Measurements from ENCODE around the gene HACL1.

The HACL1 gene

DNA sequence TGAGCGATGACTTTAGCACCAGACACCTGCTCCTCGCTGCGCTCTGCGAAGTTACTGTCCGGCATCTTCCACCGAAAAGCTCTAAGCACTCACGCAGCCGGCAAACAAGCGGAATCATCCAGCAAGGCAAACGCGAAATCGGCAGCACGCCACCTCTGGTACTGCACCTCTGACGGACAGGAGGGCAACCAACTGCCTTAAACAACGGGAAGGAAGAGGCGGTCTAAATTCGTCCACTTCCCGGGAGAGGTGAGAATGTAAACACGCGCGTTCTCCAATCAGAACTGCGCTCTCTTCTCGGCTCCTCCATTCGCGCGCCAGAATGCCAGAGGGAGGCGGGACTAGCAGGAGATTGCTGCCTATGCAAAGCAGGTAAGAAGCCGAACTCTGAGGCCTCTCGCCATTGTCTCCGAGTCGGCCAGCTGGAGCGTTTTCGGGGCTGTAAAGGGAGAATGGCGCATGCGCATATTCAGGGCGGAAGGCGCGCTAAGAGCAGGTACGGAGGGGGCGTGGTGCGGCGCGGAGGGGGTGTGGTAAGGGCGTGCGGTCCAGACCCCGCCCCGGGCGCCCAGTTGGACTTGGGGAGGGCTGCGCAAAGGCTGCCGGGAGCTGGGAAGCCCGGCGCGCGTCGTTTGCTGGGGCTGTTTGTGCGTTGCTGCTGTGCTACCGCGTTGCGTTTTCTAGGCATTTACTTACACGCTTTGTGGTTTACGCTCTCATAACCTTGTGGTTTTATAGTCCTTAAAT, at the start of gene HACL1, which contains the start of gene BTD:
Gene HACL1, minus strand, starts transcription at position 171 of the 747 bp plus-strand sequence. Its CDS starts 106 bp downstream, at position 65.
Gene BTD, plus strand, starts transcription at position 347 of the 747 bp plus-strand sequence. CDS start 33,695 bp downstream, outside the sequence.
- TF ChIP-seq, protein P1, sequence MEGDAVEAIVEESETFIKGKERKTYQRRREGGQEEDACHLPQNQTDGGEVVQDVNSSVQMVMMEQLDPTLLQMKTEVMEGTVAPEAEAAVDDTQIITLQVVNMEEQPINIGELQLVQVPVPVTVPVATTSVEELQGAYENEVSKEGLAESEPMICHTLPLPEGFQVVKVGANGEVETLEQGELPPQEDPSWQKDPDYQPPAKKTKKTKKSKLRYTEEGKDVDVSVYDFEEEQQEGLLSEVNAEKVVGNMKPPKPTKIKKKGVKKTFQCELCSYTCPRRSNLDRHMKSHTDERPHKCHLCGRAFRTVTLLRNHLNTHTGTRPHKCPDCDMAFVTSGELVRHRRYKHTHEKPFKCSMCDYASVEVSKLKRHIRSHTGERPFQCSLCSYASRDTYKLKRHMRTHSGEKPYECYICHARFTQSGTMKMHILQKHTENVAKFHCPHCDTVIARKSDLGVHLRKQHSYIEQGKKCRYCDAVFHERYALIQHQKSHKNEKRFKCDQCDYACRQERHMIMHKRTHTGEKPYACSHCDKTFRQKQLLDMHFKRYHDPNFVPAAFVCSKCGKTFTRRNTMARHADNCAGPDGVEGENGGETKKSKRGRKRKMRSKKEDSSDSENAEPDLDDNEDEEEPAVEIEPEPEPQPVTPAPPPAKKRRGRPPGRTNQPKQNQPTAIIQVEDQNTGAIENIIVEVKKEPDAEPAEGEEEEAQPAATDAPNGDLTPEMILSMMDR (IDR thresholded peaks at IDR 0.05; ENCODE audit: low read depth, low read length): peak; percentile 26
- peak within 1 kb of the TSS; percentile 98 to 100 for H3K4me3 ChIP-seq (replicated peaks in 1 of 2; ENCODE audit: low read depth in 2 of 2, low read length in 2 of 2)
- peak; percentile 99 for DNase-seq (ENCODE audit: low read depth in 2 of 2)

DNA sequence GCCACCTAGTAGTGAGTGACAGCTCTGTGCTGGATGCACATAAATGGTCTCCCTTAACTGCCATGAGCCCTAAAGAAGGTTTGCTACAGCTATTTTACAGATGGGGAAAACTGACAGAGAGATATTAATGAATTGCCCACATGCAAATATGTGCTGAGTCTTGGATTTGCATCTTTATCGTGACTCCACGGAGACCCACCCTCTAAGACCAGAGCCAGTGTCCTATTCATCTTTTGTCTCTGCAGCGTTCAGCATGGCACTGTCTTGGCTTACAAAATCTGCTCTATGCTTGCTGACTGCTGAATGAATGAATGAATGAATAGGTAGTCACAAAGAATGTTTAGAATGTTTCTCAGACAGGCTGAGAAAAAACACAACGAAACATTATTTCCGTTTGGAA, 48.5 kb upstream of the HACL1 start:
- DNase-seq (ENCODE audit: low read depth in 2 of 2): no peak
- TF ChIP-seq, protein P1 (IDR thresholded peaks at IDR 0.05; ENCODE audit: low read depth, low read length): no peak
- no peak overlapping the region for H3K4me3 ChIP-seq (replicated peaks in 1 of 2; ENCODE audit: low read depth in 2 of 2, low read length in 2 of 2)

DNA sequence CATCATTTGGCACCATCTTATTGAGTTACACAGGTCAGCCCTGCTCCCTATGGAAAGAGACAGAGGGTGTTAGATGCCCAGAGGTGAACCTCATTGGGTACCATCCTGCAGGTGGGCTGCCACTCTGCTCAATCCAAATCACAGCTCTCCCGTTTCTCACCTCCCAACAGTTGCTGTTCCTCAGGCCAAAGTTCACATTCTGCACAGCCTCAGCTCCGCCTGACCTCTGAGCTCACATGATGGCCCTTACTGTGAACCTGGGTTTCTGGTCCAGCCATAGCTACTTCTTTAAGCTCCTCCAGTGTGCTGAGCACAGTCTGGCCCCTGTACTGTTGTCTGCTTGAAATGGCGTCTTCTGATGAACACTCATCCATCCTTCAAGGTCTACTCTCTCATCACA, 48.0 kb upstream of the HACL1 start:
- H3K4me3 ChIP-seq (replicated peaks in 1 of 2; ENCODE audit: low read depth in 2 of 2, low read length in 2 of 2): no peak overlapping the region
- TF ChIP-seq, protein P1 (IDR thresholded peaks at IDR 0.05; ENCODE audit: low read depth, low read length): no peak
- no peak for DNase-seq (ENCODE audit: low read depth in 2 of 2)

DNA sequence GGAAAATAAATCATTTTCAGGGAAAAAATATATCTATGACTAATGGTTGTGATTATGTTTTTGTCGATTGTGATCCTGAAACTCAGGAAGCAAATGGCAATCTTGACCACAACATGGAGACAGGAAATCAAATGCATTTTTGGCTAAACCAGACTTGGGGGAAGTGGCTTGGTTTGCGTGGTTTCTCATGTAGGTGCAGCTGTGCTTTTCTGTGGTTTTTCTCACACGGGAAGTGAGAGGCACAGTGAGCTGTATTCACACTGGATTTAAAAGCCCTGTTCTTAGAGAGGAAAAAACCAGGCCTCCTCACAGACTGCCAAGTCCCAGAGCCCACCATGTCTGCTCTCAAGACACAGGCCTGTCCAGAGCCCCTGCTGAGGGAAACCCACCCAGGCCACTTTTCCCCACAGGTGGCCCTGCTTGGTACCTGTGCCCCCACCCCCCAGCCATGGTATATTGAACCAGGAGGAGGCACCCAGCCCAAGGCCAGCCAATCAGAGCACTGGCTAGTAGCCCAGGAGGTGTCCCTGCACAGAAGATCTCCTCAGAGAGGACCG, 46.3 kb upstream of the HACL1 start:
- no peak overlapping the region for H3K4me3 ChIP-seq (replicated peaks in 1 of 2; ENCODE audit: low read depth in 2 of 2, low read length in 2 of 2)
- TF ChIP-seq, protein P1 (IDR thresholded peaks at IDR 0.05; ENCODE audit: low read depth, low read length): no peak
- peak; percentile 91 to 99 for DNase-seq (ENCODE audit: low read depth in 2 of 2)

DNA sequence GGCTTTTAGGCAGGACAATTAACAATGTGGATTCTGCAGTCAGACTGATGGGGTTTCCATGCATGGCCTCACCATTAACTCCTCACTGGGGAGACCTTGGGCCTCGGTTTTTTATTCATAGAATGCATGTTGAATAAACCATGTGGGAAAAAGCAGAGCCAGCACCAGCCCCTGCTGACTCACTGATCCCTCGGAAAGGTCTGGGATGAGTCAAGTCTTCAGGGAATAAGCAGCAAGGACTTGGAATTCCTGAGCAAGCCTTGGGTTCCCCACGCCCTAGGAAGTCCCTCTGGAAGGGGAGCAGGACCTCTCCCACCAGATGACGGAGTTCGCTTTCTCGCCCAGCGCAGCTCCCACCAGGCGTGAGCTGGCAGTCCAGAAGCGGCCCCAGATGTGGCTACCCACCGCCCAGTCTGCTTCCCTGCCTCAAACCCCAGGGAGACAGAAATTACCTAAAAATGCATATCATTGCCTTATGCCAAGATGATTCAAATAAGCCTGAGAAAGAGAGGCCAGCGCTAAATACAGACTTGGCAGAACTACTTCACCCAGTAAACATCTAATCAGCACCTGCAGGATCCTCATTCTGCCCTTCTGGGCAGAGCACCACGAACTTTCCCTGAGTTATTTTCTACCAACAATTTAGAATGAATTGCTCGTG, 45.6 kb upstream of the HACL1 start:
- DNase-seq (ENCODE audit: low read depth in 2 of 2): peak; percentile 97 to 100
- TF ChIP-seq, protein P1 (IDR thresholded peaks at IDR 0.05; ENCODE audit: low read depth, low read length): no peak
- H3K4me3 ChIP-seq (replicated peaks in 1 of 2; ENCODE audit: low read depth in 2 of 2, low read length in 2 of 2): peak overlapping the region in 1 of 2 donors; percentile 0

DNA sequence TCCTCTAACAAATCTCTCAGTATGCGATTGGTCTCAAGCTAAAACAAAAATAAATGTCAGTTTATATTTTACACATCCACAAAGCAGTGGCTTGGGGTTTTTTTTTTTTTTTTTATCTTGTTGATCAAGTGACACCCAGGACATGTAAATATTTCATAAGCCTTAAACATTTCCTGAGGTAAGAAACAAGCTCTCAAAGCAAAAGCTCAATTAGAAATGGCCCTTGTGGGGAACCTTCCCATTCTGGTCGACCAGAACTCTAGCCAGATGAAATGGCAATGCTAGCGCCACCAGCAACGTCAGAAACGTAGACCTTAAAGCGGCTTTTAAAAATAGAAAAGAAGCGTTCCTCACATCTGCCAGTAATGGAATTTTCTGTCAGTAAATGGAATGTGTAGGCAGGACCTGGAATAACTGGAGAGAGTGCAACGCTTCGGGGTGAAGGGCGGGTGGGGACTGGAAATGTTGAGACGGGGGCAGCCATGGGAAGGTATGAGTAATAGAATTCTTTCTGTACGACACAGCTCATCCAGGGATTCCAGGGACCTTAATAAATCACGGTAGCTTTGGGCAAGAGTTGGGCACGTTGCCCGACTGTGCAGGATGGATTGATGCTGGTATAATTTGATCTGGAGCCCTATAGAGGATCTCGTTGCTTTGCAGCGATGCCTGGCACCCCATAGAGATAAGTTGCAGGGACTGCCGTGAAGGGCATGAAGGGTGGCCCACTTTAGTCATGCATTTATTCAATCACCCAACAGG, 44.6 kb upstream of the HACL1 start:
- TF ChIP-seq, protein P1 (IDR thresholded peaks at IDR 0.05; ENCODE audit: low read depth, low read length): no peak
- H3K4me3 ChIP-seq (replicated peaks in 1 of 2; ENCODE audit: low read depth in 2 of 2, low read length in 2 of 2): no peak overlapping the region
- peak; percentile 88 to 96 for DNase-seq (ENCODE audit: low read depth in 2 of 2)
